ENCODE data around the gene DARS1. TPM values are rescaled to one million over a fixed set of nuclear protein-coding genes. Genes with fewer than 3 reads are reported as not detected.

The DARS1 gene
- total RNA-seq, 1 donor from 2014 or later, result 52.3 TPM

GRCh38 chr2:136021406-136021805, 36.0 kb upstream of the DARS1 start:
- Mint-ChIP-seq H3K36me3 (ENCODE audit: low read depth) (no peaks in the 10 kb centered on the region), H3K9me3 (ENCODE audit: low read depth) (no peaks in the 10 kb centered on the region), H3K27ac (ENCODE audit: unreplicated experiment) (no peak overlapping the region), H3K4me3 (ENCODE audit: unreplicated experiment) (no peak overlapping the region), H3K27me3 (ENCODE audit: low read depth) (no peaks in the 10 kb centered on the region), H3K4me1 (ENCODE audit: low read depth) (peaks cover 11% of the 10 kb centered on the region)
- no peak for TF ChIP-seq CTCF (IDR thresholded peaks at IDR 0.05)
- DNase-seq (ENCODE audit: low spot score), result no peak

GRCh38 chr2:136020831-136021230, 35.4 kb upstream of the DARS1 start:
- DNase-seq (ENCODE audit: low spot score), result no peak
- Mint-ChIP-seq H3K27me3 (ENCODE audit: low read depth) (no peaks in the 10 kb centered on the region), H3K9me3 (ENCODE audit: low read depth) (no peaks in the 10 kb centered on the region), H3K4me3 (ENCODE audit: unreplicated experiment) (no peak overlapping the region), H3K27ac (ENCODE audit: unreplicated experiment) (no peak overlapping the region), H3K36me3 (ENCODE audit: low read depth) (no peaks in the 10 kb centered on the region), H3K4me1 (ENCODE audit: low read depth) (peaks cover 10% of the 10 kb centered on the region)
- no peak for TF ChIP-seq CTCF (IDR thresholded peaks at IDR 0.05)

GRCh38 chr2:136019825-136020224, 34.4 kb upstream of the DARS1 start:
- Mint-ChIP-seq H3K4me1 (ENCODE audit: low read depth) (no peaks in the 10 kb centered on the region), H3K27ac (ENCODE audit: unreplicated experiment) (no peak overlapping the region), H3K4me3 (ENCODE audit: unreplicated experiment) (no peak overlapping the region), H3K27me3 (ENCODE audit: low read depth) (peaks cover 2% of the 10 kb centered on the region), H3K36me3 (ENCODE audit: low read depth) (no peaks in the 10 kb centered on the region), H3K9me3 (ENCODE audit: low read depth) (no peaks in the 10 kb centered on the region)
- no peak for DNase-seq (ENCODE audit: low spot score)
- TF ChIP-seq CTCF (IDR thresholded peaks at IDR 0.05), result no peak

GRCh38 chr2:136019306-136019705, 33.9 kb upstream of the DARS1 start:
- H3K36me3 Mint-ChIP-seq (ENCODE audit: low read depth), result no peaks in the 10 kb centered on the region
- no peak overlapping the region for H3K27ac Mint-ChIP-seq (ENCODE audit: unreplicated experiment)
- H3K4me1 Mint-ChIP-seq (ENCODE audit: low read depth), result no peaks in the 10 kb centered on the region
- H3K27me3 Mint-ChIP-seq (ENCODE audit: low read depth), result peaks cover 2% of the 10 kb centered on the region
- H3K9me3 Mint-ChIP-seq (ENCODE audit: low read depth), result no peaks in the 10 kb centered on the region
- H3K4me3 Mint-ChIP-seq (ENCODE audit: unreplicated experiment), result no peak overlapping the region
- DNase-seq (ENCODE audit: low spot score), result no peak
- TF ChIP-seq CTCF (IDR thresholded peaks at IDR 0.05), result no peak

GRCh38 chr2:136017786-136018185, 32.4 kb upstream of the DARS1 start:
- Mint-ChIP-seq H3K4me3 (ENCODE audit: unreplicated experiment) (no peak overlapping the region), H3K27me3 (ENCODE audit: low read depth) (peaks cover 2% of the 10 kb centered on the region)
- TF ChIP-seq CTCF (IDR thresholded peaks at IDR 0.05), result no peak

More at GRCh38 chr2:136017786-136018185, 32.4 kb upstream of the DARS1 start:
- H3K4me1 Mint-ChIP-seq (ENCODE audit: low read depth), result no peaks in the 10 kb centered on the region
- no peaks in the 10 kb centered on the region for H3K36me3 Mint-ChIP-seq (ENCODE audit: low read depth)
- H3K27ac Mint-ChIP-seq (ENCODE audit: unreplicated experiment), result no peak overlapping the region
- no peak for DNase-seq (ENCODE audit: low spot score)
- H3K9me3 Mint-ChIP-seq (ENCODE audit: low read depth), result no peaks in the 10 kb centered on the region

Measured in chondrocyte (in vitro differentiated cells).